Urinary bladder (tissue), 4 donors: ENCODE data around the gene GNL2. TPM values are rescaled to one million over a fixed set of nuclear protein-coding genes. Genes with fewer than 3 reads are reported as not detected.
A peak's percentile ranks its signal among the peaks of the same experiment; 100 is the strongest.
"Not testable (repeated sequence)": the region's sequence is repeated elsewhere in the genome, so short reads cannot be mapped to it uniquely, and the experiment has no call there.

Experiments
- DNase-seq: peaks from one replicate; pipeline ENCODE4 v3.0.0-alpha.2; 2015; ENCODE audit errors: extremely low spot score
- H3K27ac ChIP-seq: one replicate; pipeline ENCODE4 v1.5.1; 2013; ENCODE audit warnings: low read depth, mild to moderate bottlenecking, moderate library complexity
- H3K36me3 ChIP-seq: one replicate; pipeline ENCODE4 v1.6.1; 2013; ENCODE audit warnings: mild to moderate bottlenecking, moderate library complexity; ENCODE audit not compliant: insufficient read depth
- H3K4me1 ChIP-seq: one replicate; pipeline ENCODE4 v1.6.1; 2013; ENCODE audit warnings: mild to moderate bottlenecking, moderate library complexity; ENCODE audit not compliant: insufficient read depth
- H3K4me3 ChIP-seq: one replicate; pipeline ENCODE4 v1.5.1; 2013; ENCODE audit warnings: low read depth, low read length
- WGBS: extraction: QIAGEN DNeasy Blood & Tissue Kit; methylation state at CpG from one replicate; pipeline ENCODE4 v1.1.7; 2013; 5-methylcytosine and 5-hydroxymethylcytosine counted together
- polyA plus RNA-seq: library from polyadenylated mRNA; stranded (reverse); fragments of 200-250 nt; gene quantifications from one replicate; pipeline ENCODE4 v1.2.3, GENCODE V29; 2013
- total RNA-seq: library from RNA; depleted of rRNA; stranded (reverse); fragments of >200 nt; gene quantifications from one replicate; pipeline ENCODE4 v1.2.3, GENCODE V29; 2014
- donor health status: healthy with polysubstance abuse.
- donor health status: healthy.

Gene GNL2
- total and polyA plus RNA-seq, 2 donors, result 27.1 to 68.2 TPM

DNA sequence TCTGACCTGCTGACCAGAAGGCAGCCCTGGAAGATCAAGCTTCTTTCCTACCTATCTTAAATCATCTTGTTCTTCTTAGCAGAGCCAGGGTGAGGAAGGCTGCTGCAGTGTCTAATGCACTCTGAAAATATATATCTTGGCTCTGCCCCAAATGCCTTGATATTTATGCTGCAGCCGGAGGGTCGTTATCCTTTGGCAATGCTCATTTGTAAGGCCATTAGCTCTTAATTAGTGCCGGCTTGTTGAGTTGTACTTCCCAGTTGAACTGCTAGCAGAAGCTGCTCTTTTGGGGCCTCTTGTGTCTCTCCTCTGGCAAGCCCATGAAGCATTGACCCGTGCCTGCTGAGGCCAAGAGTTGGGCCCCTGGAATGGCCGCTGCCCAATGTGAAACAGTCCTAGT is 4.2 kb upstream of the GNL2 start:
- Histone ChIP-seq H3K4me1 (no peaks in the 10 kb centered on the region), H3K36me3 (no peaks in the 10 kb centered on the region), H3K4me3 (no peak overlapping the region), H3K27ac (no peak overlapping the region)
- WGBS, result 55% methylated on average over 5 of the region's 5 CpGs
- no peak for DNase-seq

DNA sequence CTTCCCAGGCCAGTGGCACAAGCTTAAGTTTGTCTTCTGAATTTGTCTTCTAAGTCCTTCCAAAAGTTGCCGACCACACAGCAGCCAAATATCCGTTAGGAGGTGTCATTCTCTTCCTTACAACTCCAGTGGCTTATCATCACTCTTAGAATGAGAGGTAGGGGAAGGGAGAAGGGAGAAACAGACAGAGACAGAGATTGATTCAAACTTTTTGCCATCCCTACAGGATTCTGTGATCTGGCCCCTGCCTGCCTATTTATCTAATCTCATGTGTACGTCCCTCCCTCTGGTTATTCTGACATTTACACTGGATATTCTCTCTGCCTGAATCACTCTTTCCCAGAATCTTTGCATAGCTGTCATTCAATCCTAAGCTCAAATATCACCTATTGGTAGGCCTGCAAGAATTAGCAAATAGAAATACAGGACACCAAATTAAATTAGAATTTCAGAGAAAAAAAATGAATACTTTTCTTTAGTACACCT is 488 bp upstream of the GNL2 start:
- 0% methylated on average over 3 of the region's 3 CpGs for WGBS
- Histone ChIP-seq H3K4me3 (peak overlapping the region; percentile 64), H3K27ac (peak overlapping the region; percentile 64), H3K36me3 (no peaks in the 10 kb centered on the region), H3K4me1 (no peaks in the 10 kb centered on the region)
- DNase-seq, result no peak

DNA sequence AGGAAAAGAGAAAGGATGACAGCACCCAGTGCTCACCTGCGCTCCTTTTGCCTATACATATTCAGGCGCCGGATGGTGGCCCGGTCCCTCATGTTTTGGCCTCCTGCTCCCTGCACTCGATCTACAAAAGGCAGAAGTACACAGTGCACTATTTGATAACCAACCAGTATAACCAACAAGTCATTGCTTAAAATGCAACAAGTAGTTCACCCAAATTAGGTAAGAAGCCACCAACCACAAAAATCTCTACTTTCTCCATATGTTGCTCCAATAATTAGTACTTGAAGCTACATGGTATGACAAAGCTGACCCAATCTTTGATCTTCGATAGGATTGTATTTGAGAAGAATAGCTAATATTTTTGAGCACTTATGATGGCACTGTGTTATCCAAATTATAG is 2.0 kb downstream of the GNL2 start:
- Histone ChIP-seq H3K36me3 (peaks cover 8% of the 10 kb centered on the region), H3K27ac (no peak overlapping the region), H3K4me3 (no peak overlapping the region), H3K4me1 (no peaks in the 10 kb centered on the region)
- DNase-seq, result no peak
- 95% methylated on average over 6 of the region's 6 CpGs for whole genome bisulfite sequencing

DNA sequence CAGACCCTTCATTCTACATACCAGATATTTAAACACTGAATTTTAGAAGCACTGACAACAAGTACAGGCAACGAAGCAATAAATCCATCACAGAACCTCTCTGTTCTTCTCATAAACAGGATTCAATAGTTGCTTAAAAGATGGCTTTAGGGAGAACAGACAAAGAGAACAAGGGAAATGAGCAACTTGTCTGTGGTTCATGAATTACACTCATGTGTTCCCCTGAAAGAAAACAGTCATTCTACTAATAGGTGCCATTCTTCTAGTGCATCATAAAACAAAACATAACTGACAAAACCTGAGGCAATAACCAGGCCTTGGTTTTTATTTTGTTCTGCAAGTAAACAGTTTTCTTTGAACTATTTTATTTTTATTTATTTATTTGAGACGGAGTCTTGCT is 6.8 kb downstream of the GNL2 start:
- WGBS, result 92% methylated on average over 2 of the region's 2 CpGs
- no peak overlapping the region for H3K27ac ChIP-seq
- H3K36me3 ChIP-seq, result peaks cover 10% of the 10 kb centered on the region
- no peak overlapping the region for H3K4me3 ChIP-seq
- H3K4me1 ChIP-seq, result no peaks in the 10 kb centered on the region
- DNase-seq, result no peak

DNA sequence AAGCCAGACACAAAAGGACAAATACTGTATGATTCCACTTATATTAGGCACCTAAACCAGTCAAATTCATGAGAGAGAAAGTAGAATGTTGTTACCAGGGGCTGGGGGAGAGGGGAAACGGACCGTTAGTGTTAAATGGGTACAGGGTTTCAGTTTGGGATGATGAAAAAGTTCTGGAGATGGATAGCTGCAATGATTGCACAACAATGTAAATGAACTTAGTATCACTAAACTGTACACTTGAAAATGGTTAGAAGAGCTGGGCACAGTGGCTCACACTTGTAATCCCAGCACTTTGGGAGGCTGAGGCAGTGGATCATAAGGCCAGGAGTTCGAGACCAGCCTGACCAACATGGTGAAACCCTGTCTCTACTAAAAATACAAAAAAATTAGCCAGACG is 11.2 kb downstream of the GNL2 start:
- not testable (repeated sequence) for DNase-seq, H3K36me3 ChIP-seq
- 94% methylated on average over 4 of the region's 4 CpGs for WGBS

DNA sequence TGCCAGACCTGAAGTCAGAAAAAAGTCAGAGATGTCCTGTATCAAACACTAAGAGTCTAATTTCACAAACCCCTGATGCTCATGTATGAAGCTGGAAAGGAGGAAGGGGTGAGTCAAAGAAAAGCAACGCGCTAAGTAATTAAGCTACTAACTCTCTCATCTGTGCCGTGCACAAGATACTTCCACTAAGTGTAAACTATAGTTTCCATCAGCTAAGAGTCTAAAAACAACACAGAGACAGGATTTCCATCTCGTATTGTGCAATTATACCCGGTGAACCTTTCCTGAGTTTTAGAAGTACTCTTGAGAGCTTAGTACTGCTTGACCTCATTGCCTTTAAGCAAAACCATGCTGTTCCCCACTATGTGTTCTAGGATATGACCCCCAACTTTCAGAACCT is 20.0 kb downstream of the GNL2 start:
- 96% methylated on average over 5 of the region's 5 CpGs for WGBS
- Histone ChIP-seq H3K27ac (no peak overlapping the region), H3K4me3 (no peak overlapping the region), H3K4me1 (no peaks in the 10 kb centered on the region), H3K36me3 (peaks cover 8% of the 10 kb centered on the region)
- DNase-seq, result no peak

More for the DNA sequence above, 11.2 kb downstream of the GNL2 start:
- H3K4me1 ChIP-seq, H3K27ac ChIP-seq, H3K4me3 ChIP-seq: not testable (repeated sequence)

DNA sequence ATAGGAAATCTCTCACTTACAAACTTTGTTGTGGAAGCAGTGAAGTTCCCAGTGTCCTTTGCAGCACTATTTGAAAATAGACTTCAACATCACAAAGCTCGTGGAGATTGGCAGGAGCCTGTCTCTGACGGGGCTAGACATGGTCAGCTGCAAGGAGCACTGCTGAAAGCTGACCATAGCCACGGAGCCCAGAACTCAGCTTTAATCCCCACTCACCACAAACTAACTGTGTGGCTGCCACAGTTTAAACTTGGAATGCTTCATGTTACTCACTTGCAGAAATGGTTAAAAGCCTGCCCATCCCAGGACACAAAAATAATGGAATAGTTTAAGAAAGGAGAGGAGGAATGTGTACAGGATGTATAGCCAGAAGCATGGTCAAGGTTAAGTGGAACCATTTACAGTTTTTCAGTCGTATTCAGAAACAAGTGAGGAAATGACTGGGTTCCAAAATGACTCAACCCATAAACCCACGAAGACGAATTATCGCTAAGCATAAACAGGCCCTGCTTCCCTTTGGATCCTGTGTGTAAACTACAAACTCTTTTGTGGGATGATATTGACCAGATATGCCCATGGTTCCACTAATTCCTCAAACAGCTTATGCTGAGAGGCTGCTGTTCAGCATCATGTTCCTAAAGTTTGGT is 20.8 kb downstream of the GNL2 start:
- H3K4me3 ChIP-seq, result no peak overlapping the region
- H3K36me3 ChIP-seq, result peaks cover 5% of the 10 kb centered on the region
- H3K27ac ChIP-seq, result no peak overlapping the region
- DNase-seq, result no peak
- H3K4me1 ChIP-seq, result no peaks in the 10 kb centered on the region
- 70% methylated on average over 7 of the region's 7 CpGs for WGBS

DNA sequence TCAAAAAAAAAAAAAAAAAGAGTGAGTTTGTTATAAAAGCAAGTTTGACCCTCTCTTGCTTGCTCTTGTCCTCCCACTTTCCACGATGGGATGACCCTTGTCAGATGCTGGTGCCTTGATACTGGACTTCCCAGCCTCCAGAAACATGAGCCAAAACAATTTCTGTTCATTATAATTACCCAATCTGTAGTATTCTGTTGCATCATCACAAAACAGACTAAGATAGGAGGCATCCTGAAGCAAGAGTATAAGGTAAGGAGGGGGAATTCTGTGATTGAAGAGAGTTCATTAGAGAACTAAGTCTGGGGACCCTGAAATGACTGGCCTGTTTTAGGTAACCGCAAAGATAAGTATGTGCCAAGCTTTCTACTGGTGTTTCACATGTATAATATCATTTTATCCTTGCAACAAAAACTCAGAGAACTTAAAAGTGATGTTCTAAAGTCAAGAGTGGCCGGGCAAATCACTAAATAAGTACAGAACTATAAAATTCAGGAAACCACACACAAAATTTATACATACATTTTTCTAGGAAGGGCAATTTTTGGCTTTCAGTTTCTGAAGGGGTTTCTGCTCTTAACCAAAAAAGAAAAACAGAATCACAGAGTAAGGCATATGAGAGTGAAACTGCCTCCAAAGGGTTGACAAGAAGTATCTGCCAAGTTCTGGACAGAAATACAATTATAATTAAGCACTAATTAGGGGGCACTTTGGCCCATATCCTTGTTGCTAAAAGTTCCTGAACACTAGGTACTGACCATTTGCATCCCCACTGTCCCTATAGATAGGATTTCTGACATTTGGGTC is 25.0 kb downstream of the GNL2 start:
- Histone ChIP-seq H3K36me3 (peaks cover 13% of the 10 kb centered on the region), H3K4me1 (no peaks in the 10 kb centered on the region), H3K4me3 (no peak overlapping the region), H3K27ac (no peak overlapping the region)
- 93% methylated on average over 3 of the region's 3 CpGs for WGBS
- no peak for DNase-seq

DNA sequence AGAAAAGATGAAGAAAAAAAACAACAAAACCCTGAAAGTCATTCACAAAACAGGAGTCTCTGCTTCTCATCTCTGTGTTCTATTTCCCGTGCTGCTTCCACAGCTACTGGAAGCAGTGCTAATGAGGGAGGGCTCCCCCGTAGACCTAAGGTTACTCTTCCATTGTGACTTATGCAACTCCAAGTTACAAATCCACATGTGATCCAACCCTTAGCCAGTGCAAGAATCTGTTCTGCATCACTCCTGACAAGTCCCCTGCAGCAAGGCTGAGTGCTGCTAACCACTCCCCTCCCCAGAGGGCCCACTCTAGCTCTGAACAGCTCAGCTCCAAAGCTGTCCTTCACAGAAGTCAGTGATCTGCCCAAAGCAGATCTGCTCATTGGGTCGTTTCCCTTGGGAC is 28.7 kb downstream of the GNL2 start:
- H3K4me1 ChIP-seq, result no peaks in the 10 kb centered on the region
- peaks cover 8% of the 10 kb centered on the region for H3K36me3 ChIP-seq
- WGBS, result 74% methylated on average over 3 of the region's 3 CpGs
- no peak for DNase-seq
- H3K4me3 ChIP-seq, result no peak overlapping the region
- no peak overlapping the region for H3K27ac ChIP-seq

DNA sequence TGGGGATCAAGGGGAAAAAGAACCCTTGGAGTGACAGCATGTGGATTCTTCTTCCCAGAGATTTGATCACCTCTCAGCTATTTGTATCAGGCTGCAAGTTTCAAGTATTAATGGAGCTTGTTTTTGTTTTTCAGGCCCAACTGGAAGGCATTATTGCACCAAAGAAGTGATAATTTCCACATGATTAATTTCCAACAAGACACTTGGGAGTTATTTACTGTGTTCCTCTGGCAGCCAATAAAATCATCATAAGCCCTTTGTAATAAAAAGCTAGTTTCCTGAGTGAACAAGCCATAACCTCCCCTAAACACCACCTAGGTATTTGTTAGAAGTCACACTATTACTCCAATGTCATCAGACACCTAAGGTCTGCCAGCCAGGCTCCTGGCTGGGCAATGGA is 30.8 kb downstream of the GNL2 start:
- DNase-seq, result no peak
- no peak overlapping the region for H3K27ac ChIP-seq
- H3K36me3 ChIP-seq, result peaks cover 8% of the 10 kb centered on the region
- no peaks in the 10 kb centered on the region for H3K4me1 ChIP-seq
- H3K4me3 ChIP-seq, result no peak overlapping the region

DNA sequence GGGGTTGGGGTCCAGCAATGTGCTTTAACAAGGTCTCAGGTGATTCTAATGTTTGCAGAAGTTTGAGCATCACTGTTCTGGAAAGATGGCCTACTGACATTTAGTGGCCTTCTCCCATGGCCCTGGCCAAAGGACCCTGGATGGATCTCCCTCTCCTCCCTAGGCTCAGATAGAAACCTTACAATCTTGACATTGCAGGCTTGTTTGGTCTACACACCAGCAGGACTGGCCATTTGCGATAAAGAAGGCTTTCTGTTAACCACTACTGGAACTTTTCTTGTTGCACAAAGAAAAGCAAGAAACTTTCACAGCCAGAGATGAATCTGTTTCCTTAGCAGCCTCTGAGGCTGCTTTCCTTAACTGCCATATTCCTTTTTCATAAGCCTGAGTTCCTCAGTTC is 32.8 kb downstream of the GNL2 start:
- Histone ChIP-seq H3K27ac (no peak overlapping the region), H3K4me1 (no peaks in the 10 kb centered on the region), H3K4me3 (no peak overlapping the region), H3K36me3 (peaks cover 4% of the 10 kb centered on the region)
- 93% methylated on average over 1 of the region's 1 CpG for WGBS
- DNase-seq, result no peak

DNA sequence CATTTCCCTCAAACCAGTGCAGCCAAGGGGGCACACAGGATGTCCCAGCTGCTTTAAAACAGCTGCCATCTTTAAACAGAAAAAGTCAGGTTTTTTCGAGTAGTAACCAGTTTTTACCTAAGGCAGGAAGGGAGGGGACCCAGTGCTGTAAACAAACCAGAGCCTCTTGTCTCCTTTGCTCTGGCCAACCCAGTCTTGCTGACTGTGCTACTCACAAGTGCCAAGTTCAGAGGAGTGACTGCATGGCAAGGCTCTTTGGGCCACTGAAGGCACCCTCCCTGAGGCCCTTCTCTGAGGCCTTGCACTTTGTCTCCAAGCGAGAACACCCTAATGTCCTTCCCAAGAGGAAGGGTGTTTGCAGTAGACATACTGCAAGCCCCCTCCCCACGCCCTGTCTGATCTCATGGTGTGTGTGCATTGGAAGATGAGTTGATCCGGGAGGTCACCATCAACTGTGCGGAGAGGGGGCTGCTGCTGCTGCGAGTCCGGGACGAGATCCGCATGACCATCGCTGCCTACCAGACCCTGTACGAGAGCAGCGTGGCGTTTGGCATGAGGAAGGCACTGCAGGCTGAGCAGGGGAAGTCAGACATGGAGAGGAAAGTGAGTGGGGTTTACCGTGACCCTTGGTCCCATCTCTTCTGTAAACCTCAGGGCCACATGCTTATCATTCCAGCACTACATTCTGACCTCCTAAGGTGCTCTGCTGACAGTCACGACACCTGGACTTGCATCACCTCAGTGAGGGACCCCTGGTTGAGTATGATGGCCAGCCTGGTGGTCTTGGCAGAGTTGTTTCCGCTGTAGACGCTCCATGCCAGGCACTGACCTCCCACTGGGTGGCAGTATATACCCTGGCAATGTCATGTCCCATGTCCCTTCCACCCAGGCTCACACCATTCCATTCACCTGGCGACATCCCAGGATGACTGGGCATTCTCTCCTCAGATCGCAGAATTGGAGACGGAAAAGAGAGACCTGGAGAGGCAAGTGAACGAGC is 34.3 kb downstream of the GNL2 start:
- peaks cover 4% of the 10 kb centered on the region for H3K36me3 ChIP-seq
- no peak for DNase-seq
- H3K4me3 ChIP-seq, result no peak overlapping the region
- no peaks in the 10 kb centered on the region for H3K4me1 ChIP-seq
- 90% methylated on average over 21 of the region's 21 CpGs for WGBS
- H3K27ac ChIP-seq, result no peak overlapping the region

DNA sequence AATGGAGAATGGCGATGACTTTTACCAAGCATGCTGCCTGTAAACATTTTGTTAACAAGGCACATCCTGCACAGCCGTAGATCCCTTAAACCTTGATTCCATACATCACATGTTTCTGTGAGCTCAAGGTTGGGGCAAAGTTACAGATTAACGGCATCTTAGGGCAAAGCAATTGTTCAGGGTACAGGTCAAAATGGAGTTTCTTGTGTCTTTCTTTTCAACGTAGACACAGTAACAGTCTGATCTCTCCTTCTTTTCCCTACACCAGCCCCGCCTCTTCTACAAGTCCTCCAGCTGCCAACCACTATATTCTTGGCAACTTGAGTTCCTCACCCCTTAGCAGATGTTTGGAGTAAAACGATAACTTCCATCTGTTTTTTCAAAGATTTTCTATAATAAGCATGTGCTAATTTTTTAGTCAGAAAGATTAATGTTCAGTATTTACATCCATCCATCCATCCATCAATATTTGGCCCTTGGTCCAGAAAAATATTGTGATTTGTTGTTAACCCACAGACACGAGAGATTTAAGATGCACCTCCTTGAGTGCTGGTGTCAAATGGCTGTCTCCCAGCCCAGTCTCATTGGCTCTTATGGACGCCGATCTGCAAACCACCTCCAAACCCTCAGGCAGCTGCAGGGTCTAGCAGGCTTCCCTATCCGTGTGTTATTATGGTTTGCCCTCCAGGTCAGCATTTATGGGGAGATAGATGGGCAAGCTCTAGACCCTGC is 35.2 kb downstream of the GNL2 start:
- no peak overlapping the region for H3K27ac ChIP-seq
- no peak overlapping the region for H3K4me3 ChIP-seq
- 53% methylated on average over 10 of the region's 10 CpGs for WGBS
- H3K36me3 ChIP-seq, result no peaks in the 10 kb centered on the region
- no peaks in the 10 kb centered on the region for H3K4me1 ChIP-seq
- no peak for DNase-seq
